ENCODE measurements around the gene RIN2.

The RIN2 gene

DNA sequence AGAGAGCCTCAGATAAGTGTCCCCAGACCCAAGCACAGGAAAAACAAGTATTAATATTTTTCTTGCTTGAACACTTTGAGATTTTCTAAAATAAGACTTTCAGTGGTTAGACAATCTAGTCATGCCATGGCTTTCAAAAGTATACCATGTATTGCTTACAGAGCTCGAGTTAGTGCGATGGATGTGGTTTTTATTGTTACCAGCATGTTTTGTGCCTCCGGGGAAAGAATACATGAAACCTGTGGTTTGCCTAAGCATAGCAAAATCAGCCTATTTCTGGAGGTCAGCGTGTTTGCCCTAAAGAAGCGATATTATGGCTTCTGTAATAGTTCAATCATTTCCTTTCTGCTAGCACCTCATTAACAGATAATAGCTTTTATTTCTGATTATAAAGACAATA lies 21.6 kb downstream of the RIN2 start:
- Histone ChIP-seq H3K36me3 (replicated peaks; ENCODE audit: low read depth, low read length) (no peaks in the 10 kb centered on the region), H4K20me1 (ENCODE audit: insufficient read depth, low read length) (no peaks in the 10 kb centered on the region), H3K4me3 (ENCODE audit: low read length) (no peak overlapping the region), H3K9ac (ENCODE audit: low read length) (no peak overlapping the region), H3K4me1 (ENCODE audit: low read length) (peaks cover 10% of the 10 kb centered on the region), H2AFZ (ENCODE audit: low read depth, low read length) (no peak overlapping the region), H3K4me2 (ENCODE audit: low read length) (no peak overlapping the region), H3K27me3 (ENCODE audit: low read depth, low read length) (peaks cover 21% of the 10 kb centered on the region), H3K79me2 (ENCODE audit: low read length) (no peaks in the 10 kb centered on the region), H3K9me3 (ENCODE audit: insufficient read depth, low read length) (no peaks in the 10 kb centered on the region), H3K27ac (ENCODE audit: low read length) (no peak overlapping the region)
- no peak for TF ChIP-seq EZH2phosphoT487 (IDR thresholded peaks at IDR 0.05; ENCODE audit: low read depth)
- TF ChIP-seq, protein P1, sequence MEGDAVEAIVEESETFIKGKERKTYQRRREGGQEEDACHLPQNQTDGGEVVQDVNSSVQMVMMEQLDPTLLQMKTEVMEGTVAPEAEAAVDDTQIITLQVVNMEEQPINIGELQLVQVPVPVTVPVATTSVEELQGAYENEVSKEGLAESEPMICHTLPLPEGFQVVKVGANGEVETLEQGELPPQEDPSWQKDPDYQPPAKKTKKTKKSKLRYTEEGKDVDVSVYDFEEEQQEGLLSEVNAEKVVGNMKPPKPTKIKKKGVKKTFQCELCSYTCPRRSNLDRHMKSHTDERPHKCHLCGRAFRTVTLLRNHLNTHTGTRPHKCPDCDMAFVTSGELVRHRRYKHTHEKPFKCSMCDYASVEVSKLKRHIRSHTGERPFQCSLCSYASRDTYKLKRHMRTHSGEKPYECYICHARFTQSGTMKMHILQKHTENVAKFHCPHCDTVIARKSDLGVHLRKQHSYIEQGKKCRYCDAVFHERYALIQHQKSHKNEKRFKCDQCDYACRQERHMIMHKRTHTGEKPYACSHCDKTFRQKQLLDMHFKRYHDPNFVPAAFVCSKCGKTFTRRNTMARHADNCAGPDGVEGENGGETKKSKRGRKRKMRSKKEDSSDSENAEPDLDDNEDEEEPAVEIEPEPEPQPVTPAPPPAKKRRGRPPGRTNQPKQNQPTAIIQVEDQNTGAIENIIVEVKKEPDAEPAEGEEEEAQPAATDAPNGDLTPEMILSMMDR (IDR thresholded peaks at IDR 0.05; ENCODE audit: low read depth, low read length): no peak

- no peak overlapping the region for H3K9ac ChIP-seq (ENCODE audit: low read length)
- H3K4me2 ChIP-seq (ENCODE audit: low read length): no peak overlapping the region
- H3K4me3 ChIP-seq (ENCODE audit: low read length): no peak overlapping the region
- H3K79me2 ChIP-seq (ENCODE audit: low read length): no peaks in the 10 kb centered on the region
- peaks cover 16% of the 10 kb centered on the region for H3K4me1 ChIP-seq (ENCODE audit: low read length)
- H3K9me3 ChIP-seq (ENCODE audit: insufficient read depth, low read length): no peaks in the 10 kb centered on the region
- no peaks in the 10 kb centered on the region for H3K36me3 ChIP-seq (replicated peaks; ENCODE audit: low read depth, low read length)
- H4K20me1 ChIP-seq (ENCODE audit: insufficient read depth, low read length): no peaks in the 10 kb centered on the region
- no peak overlapping the region for H3K27ac ChIP-seq (ENCODE audit: low read length)
- no peak for TF ChIP-seq EZH2phosphoT487 (IDR thresholded peaks at IDR 0.05; ENCODE audit: low read depth)
- TF ChIP-seq, protein P1 (IDR thresholded peaks at IDR 0.05; ENCODE audit: low read depth, low read length): no peak
- H2AFZ ChIP-seq (ENCODE audit: low read depth, low read length): no peak overlapping the region
- peaks cover 16% of the 10 kb centered on the region for H3K27me3 ChIP-seq (ENCODE audit: low read depth, low read length)
These were observed 22.2 kb downstream of the RIN2 start for GRCh38 chr20:19780261-19780660.

- no peak overlapping the region for H3K9ac ChIP-seq (ENCODE audit: low read length)
- no peak overlapping the region for H3K27ac ChIP-seq (ENCODE audit: low read length)
- no peaks in the 10 kb centered on the region for H3K9me3 ChIP-seq (ENCODE audit: insufficient read depth, low read length)
- H3K4me2 ChIP-seq (ENCODE audit: low read length): no peak overlapping the region
- no peak overlapping the region for H3K4me3 ChIP-seq (ENCODE audit: low read length)
- H3K4me1 ChIP-seq (ENCODE audit: low read length): peaks cover 22% of the 10 kb centered on the region
- no peak overlapping the region for H2AFZ ChIP-seq (ENCODE audit: low read depth, low read length)
- H3K36me3 ChIP-seq (replicated peaks; ENCODE audit: low read depth, low read length): no peaks in the 10 kb centered on the region
- H3K27me3 ChIP-seq (ENCODE audit: low read depth, low read length): peaks cover 7% of the 10 kb centered on the region; the same call in 1 of the 2 replicates
- no peaks in the 10 kb centered on the region for H4K20me1 ChIP-seq (ENCODE audit: insufficient read depth, low read length)
- no peaks in the 10 kb centered on the region for H3K79me2 ChIP-seq (ENCODE audit: low read length)
- TF ChIP-seq, protein P1 (IDR thresholded peaks at IDR 0.05; ENCODE audit: low read depth, low read length): no peak
- no peak for TF ChIP-seq EZH2phosphoT487 (IDR thresholded peaks at IDR 0.05; ENCODE audit: low read depth)
These were observed 23.2 kb downstream of the RIN2 start for GRCh38 chr20:19781235-19781634.

- Histone ChIP-seq H3K36me3 (replicated peaks; ENCODE audit: low read depth, low read length) (no peaks in the 10 kb centered on the region), H3K4me2 (ENCODE audit: low read length) (no peak overlapping the region), H3K79me2 (ENCODE audit: low read length) (no peaks in the 10 kb centered on the region), H2AFZ (ENCODE audit: low read depth, low read length) (no peak overlapping the region), H3K9me3 (ENCODE audit: insufficient read depth, low read length) (no peaks in the 10 kb centered on the region), H3K9ac (ENCODE audit: low read length) (no peak overlapping the region), H4K20me1 (ENCODE audit: insufficient read depth, low read length) (no peaks in the 10 kb centered on the region), H3K4me1 (ENCODE audit: low read length) (peaks cover 22% of the 10 kb centered on the region), H3K27me3 (ENCODE audit: low read depth, low read length) (peaks cover 4% of the 10 kb centered on the region; the same call in 1 of the 2 replicates), H3K4me3 (ENCODE audit: low read length) (no peak overlapping the region), H3K27ac (ENCODE audit: low read length) (no peak overlapping the region)
- TF ChIP-seq, protein P1 (IDR thresholded peaks at IDR 0.05; ENCODE audit: low read depth, low read length): no peak
- TF ChIP-seq EZH2phosphoT487 (IDR thresholded peaks at IDR 0.05; ENCODE audit: low read depth): no peak
These were observed 24.6 kb downstream of the RIN2 start for GRCh38 chr20:19782669-19783068.

Measured in OCI-LY3 (cell line).